ENCODE results near the gene HMX1. TPM values are rescaled to one million over a fixed set of nuclear protein-coding genes. Genes with fewer than 3 reads are reported as not detected.

HMX1 gene
- total and polyA plus RNA-seq, 2 donors (not counting 1 experiment from before 2014, with no cell fraction given) = not detected

DNA sequence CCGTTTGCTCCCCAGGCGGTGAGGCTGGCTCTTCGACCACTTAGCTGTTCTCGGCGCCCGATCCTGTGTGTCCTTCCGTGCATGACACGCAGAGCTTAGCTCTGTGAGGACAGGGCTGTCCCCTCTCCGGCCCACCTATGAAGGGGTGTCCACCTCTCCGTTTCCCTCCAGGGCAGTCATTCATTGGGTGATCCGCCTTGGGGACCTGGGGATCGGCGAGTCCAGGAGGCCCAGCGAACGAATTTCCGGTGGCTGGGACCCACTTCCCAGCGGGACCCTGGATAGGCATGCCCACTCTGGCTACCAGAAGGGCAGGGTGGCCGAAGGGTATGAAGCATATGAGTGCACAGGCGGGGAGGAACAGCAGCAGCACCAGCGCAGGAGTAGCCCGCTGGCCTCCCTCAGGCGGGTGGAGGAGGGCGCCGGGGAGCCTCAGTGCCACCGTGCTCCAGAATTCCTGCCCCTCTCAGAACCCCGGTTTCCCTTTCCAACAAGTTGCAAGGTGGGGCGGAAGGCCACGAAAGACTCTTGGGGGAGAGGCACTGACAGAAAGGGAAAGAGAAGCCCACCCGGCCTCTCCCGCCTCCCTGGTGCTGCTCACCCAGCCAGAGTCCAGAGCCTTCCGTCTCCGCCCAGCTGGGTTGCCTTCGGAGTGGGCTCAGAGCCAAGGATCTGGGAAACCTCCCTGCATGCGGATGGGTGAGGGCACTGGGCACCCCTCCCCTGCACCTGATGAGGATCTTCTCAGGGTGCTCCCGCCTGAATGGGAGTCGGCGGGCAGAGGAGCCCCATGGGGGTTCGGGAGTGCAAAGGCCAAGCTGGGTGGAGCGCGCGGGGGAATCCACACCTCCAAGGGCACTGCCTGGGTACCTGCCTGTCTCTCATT, 8.6 kb downstream of the HMX1 start:
- no peak for TF ChIP-seq EZH2 (IDR thresholded peaks at IDR 0.05; ENCODE audit: borderline replicate concordance, insufficient read depth, low read depth, low read length, poor library complexity, severe bottlenecking)
- TF ChIP-seq, protein P1, sequence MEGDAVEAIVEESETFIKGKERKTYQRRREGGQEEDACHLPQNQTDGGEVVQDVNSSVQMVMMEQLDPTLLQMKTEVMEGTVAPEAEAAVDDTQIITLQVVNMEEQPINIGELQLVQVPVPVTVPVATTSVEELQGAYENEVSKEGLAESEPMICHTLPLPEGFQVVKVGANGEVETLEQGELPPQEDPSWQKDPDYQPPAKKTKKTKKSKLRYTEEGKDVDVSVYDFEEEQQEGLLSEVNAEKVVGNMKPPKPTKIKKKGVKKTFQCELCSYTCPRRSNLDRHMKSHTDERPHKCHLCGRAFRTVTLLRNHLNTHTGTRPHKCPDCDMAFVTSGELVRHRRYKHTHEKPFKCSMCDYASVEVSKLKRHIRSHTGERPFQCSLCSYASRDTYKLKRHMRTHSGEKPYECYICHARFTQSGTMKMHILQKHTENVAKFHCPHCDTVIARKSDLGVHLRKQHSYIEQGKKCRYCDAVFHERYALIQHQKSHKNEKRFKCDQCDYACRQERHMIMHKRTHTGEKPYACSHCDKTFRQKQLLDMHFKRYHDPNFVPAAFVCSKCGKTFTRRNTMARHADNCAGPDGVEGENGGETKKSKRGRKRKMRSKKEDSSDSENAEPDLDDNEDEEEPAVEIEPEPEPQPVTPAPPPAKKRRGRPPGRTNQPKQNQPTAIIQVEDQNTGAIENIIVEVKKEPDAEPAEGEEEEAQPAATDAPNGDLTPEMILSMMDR (IDR thresholded peaks at IDR 0.05) = no peak
- WGBS (ENCODE audit: insufficient coverage) = 15% methylated on average over 41 of the region's 41 CpGs
- ChIA-PET CTCF (no interaction called here), POLR2A (no interaction called here)
- intact Hi-C loops (cut with micrococcal nuclease) = no loop called here
- DNase-seq = no peak
- Mint-ChIP-seq H3K4me3 (no peak overlapping the region), H3K27me3 (peaks cover 43% of the 10 kb centered on the region), H3K9me3 (ENCODE audit: insufficient read depth) (no peaks in the 10 kb centered on the region), H3K27ac (no peak overlapping the region), H3K4me1 (no peaks in the 10 kb centered on the region)
- Histone ChIP-seq H3K27ac (ENCODE audit: low read length in 2 of 2) (no peak overlapping the region), H3K9me3 (ENCODE audit: control extremely low read depth in 1 of 3, control insufficient read depth in 2 of 3, insufficient read depth in 1 of 3, low read length in 2 of 3) (peaks cover 0 to 31% (median 0%) of the 10 kb centered on the region in 3 donors), H3K36me3 (replicated peaks in 1 of 2; ENCODE audit: control extremely low read depth in 1 of 2, control insufficient read depth in 1 of 2, extremely low read depth in 1 of 2, insufficient read depth in 2 of 2, low read length in 1 of 2) (no peaks in the 10 kb centered on the region), H2AFZ (ENCODE audit: insufficient read depth, low read depth, low read length, poor library complexity, severe bottlenecking) (no peak overlapping the region), H3K79me2 (ENCODE audit: control insufficient read depth, insufficient read depth, low read length) (no peaks in the 10 kb centered on the region), H3K9ac (ENCODE audit: low read length) (no peak overlapping the region), H3K4me1 (ENCODE audit: control insufficient read depth in 2 of 2, insufficient read depth in 2 of 2, low read length in 2 of 2) (no peaks in the 10 kb centered on the region), H3K4me2 (replicated peaks; ENCODE audit: low read depth, low read length, poor library complexity, severe bottlenecking) (no peak overlapping the region), H3K4me3 (ENCODE audit: control extremely low read depth in 1 of 5, extremely low read depth in 1 of 5, insufficient read depth in 1 of 5, low read depth in 2 of 5, low read length in 4 of 5) (no peak overlapping the region), H4K20me1 (ENCODE audit: control insufficient read depth, insufficient read depth, low read length, poor library complexity, severe bottlenecking) (no peaks in the 10 kb centered on the region), H3K27me3 (replicated peaks in 1 of 4; ENCODE audit: control extremely low read depth in 1 of 4, control insufficient read depth in 3 of 4, insufficient read depth in 4 of 4, low read length in 3 of 4) (peaks cover 0 to 77% (median 21%) of the 10 kb centered on the region in 4 experiments)
- ATAC-seq (ENCODE audit: low read depth) = no peak

DNA sequence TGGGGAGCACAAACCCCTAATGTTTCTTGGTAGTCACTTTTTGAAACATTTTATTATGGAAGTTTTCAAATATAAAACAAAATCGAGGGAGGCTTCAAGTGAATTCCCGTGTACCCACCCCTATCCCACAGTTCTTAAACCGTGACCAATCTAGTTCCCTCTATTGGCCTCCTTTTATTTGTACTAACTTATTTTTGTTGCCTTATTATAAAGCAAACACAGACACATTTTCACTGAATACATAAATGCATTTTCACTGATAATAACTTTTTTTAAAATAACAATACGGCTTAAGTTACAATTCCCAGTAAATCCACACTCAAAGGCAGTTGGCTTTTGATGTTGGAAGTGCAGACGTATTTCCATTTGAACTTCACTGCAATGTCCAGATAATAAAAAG, 9.3 kb downstream of the HMX1 start:
- TF ChIP-seq EZH2 (IDR thresholded peaks at IDR 0.05; ENCODE audit: borderline replicate concordance, insufficient read depth, low read depth, low read length, poor library complexity, severe bottlenecking) = no peak
- TF ChIP-seq, protein P1 (IDR thresholded peaks at IDR 0.05) = no peak
- Mint-ChIP-seq H3K27ac (no peak overlapping the region), H3K27me3 (peaks cover 44% of the 10 kb centered on the region), H3K4me1 (no peaks in the 10 kb centered on the region), H3K9me3 (ENCODE audit: insufficient read depth) (no peaks in the 10 kb centered on the region), H3K4me3 (no peak overlapping the region)
- Histone ChIP-seq H2AFZ (ENCODE audit: insufficient read depth, low read depth, low read length, poor library complexity, severe bottlenecking) (no peak overlapping the region), H3K27me3 (replicated peaks in 1 of 4; ENCODE audit: control extremely low read depth in 1 of 4, control insufficient read depth in 3 of 4, insufficient read depth in 4 of 4, low read length in 3 of 4) (peaks cover 0 to 81% (median 22%) of the 10 kb centered on the region in 4 experiments), H4K20me1 (ENCODE audit: control insufficient read depth, insufficient read depth, low read length, poor library complexity, severe bottlenecking) (no peaks in the 10 kb centered on the region), H3K4me3 (ENCODE audit: control extremely low read depth in 1 of 5, extremely low read depth in 1 of 5, insufficient read depth in 1 of 5, low read depth in 2 of 5, low read length in 4 of 5) (no peak overlapping the region), H3K4me1 (ENCODE audit: control insufficient read depth in 2 of 2, insufficient read depth in 2 of 2, low read length in 2 of 2) (peaks cover 0 to 6% of the 10 kb centered on the region in 2 donors), H3K79me2 (ENCODE audit: control insufficient read depth, insufficient read depth, low read length) (no peaks in the 10 kb centered on the region), H3K4me2 (replicated peaks; ENCODE audit: low read depth, low read length, poor library complexity, severe bottlenecking) (no peak overlapping the region), H3K27ac (ENCODE audit: low read length in 2 of 2) (no peak overlapping the region), H3K36me3 (replicated peaks in 1 of 2; ENCODE audit: control extremely low read depth in 1 of 2, control insufficient read depth in 1 of 2, extremely low read depth in 1 of 2, insufficient read depth in 2 of 2, low read length in 1 of 2) (no peaks in the 10 kb centered on the region), H3K9me3 (ENCODE audit: control extremely low read depth in 1 of 3, control insufficient read depth in 2 of 3, insufficient read depth in 1 of 3, low read length in 2 of 3) (peaks cover 0 to 32% (median 0%) of the 10 kb centered on the region in 3 donors), H3K9ac (ENCODE audit: low read length) (no peak overlapping the region)
- ChIA-PET CTCF (no interaction called here), POLR2A (no interaction called here)
- WGBS (ENCODE audit: insufficient coverage) = no CpG with 5 or more reads among the region's 5 CpGs
- DNase-seq (no peak), ATAC-seq (ENCODE audit: low read depth) (no peak)
- intact Hi-C loops (cut with micrococcal nuclease) = no loop called here

All from B cell (primary cell).